ENCODE measurements around the gene C16orf92.

Gene C16orf92

GRCh38 chr16:29988346-29989075 is 34.5 kb upstream of the C16orf92 start:
- Histone ChIP-seq H3K79me2 (no peaks in the 10 kb centered on the region), H3K4me1 (no peaks in the 10 kb centered on the region), H3K4me2 (ENCODE audit: low read length) (no peak overlapping the region), H3K9ac (no peak overlapping the region), H3K27me3 (ENCODE audit: control insufficient read depth, insufficient read depth, low read length) (no peaks in the 10 kb centered on the region), H3K9me3 (ENCODE audit: control insufficient read depth, low read length) (no peaks in the 10 kb centered on the region), H3K27ac (no peak overlapping the region), H3K36me3 (ENCODE audit: control insufficient read depth, insufficient read depth, low read length) (no peaks in the 10 kb centered on the region), H3K4me3 (ENCODE audit: low read depth, low read length) (no peak overlapping the region), H2AFZ (no peak overlapping the region)
- no peak for TF ChIP-seq CTCF (IDR thresholded peaks at IDR 0.05)

GRCh38 chr16:29989111-29989858 is 33.7 kb upstream of the C16orf92 start:
- H2AFZ ChIP-seq: no peak overlapping the region
- H3K36me3 ChIP-seq (ENCODE audit: control insufficient read depth, insufficient read depth, low read length): no peaks in the 10 kb centered on the region
- no peak overlapping the region for H3K9ac ChIP-seq
- H3K79me2 ChIP-seq: no peaks in the 10 kb centered on the region
- H3K27me3 ChIP-seq (ENCODE audit: control insufficient read depth, insufficient read depth, low read length): no peaks in the 10 kb centered on the region
- no peak overlapping the region for H3K27ac ChIP-seq
- no peaks in the 10 kb centered on the region for H3K4me1 ChIP-seq
- no peaks in the 10 kb centered on the region for H3K9me3 ChIP-seq (ENCODE audit: control insufficient read depth, low read length)
- TF ChIP-seq CTCF (IDR thresholded peaks at IDR 0.05): no peak
- no peak overlapping the region for H3K4me3 ChIP-seq (ENCODE audit: low read depth, low read length)
- H3K4me2 ChIP-seq (ENCODE audit: low read length): no peak overlapping the region

- no peak for TF ChIP-seq CTCF (IDR thresholded peaks at IDR 0.05)
- H3K79me2 ChIP-seq: no peaks in the 10 kb centered on the region
- H3K4me1 ChIP-seq: peaks cover 6% of the 10 kb centered on the region
- no peak overlapping the region for H3K4me3 ChIP-seq (ENCODE audit: low read depth, low read length)
- H3K9me3 ChIP-seq (ENCODE audit: control insufficient read depth, low read length): no peaks in the 10 kb centered on the region
- no peaks in the 10 kb centered on the region for H3K36me3 ChIP-seq (ENCODE audit: control insufficient read depth, insufficient read depth, low read length)
- H2AFZ ChIP-seq: no peak overlapping the region
- no peak overlapping the region for H3K4me2 ChIP-seq (ENCODE audit: low read length)
- H3K9ac ChIP-seq: no peak overlapping the region
- H3K27me3 ChIP-seq (ENCODE audit: control insufficient read depth, insufficient read depth, low read length): no peaks in the 10 kb centered on the region
- no peak overlapping the region for H3K27ac ChIP-seq
Measured at GRCh38 chr16:29990034-29990433, 33.0 kb upstream of the C16orf92 start.

- no peaks in the 10 kb centered on the region for H3K9me3 ChIP-seq (ENCODE audit: control insufficient read depth, low read length)
- H3K27ac ChIP-seq: no peak overlapping the region
- no peak overlapping the region for H3K9ac ChIP-seq
- no peak overlapping the region for H3K4me2 ChIP-seq (ENCODE audit: low read length)
- no peak for TF ChIP-seq CTCF (IDR thresholded peaks at IDR 0.05)
- H3K4me1 ChIP-seq: peaks cover 6% of the 10 kb centered on the region
- no peaks in the 10 kb centered on the region for H3K27me3 ChIP-seq (ENCODE audit: control insufficient read depth, insufficient read depth, low read length)
- H3K4me3 ChIP-seq (ENCODE audit: low read depth, low read length): no peak overlapping the region
- no peaks in the 10 kb centered on the region for H3K79me2 ChIP-seq
- no peak overlapping the region for H2AFZ ChIP-seq
- H3K36me3 ChIP-seq (ENCODE audit: control insufficient read depth, insufficient read depth, low read length): no peaks in the 10 kb centered on the region
Measured at GRCh38 chr16:29990883-29991570, 32.0 kb upstream of the C16orf92 start.
